Prostate gland (tissue), 2 donors: ENCODE data around the gene ZBTB14. TPM values are rescaled to one million over a fixed set of nuclear protein-coding genes. Genes with fewer than 3 reads are reported as not detected.

Experiments
- DNase-seq: peaks from one replicate; pipeline ENCODE4 v3.0.0-alpha.2; 2019; ENCODE audit warnings: low spot score
- H3K27ac ChIP-seq, 2 donors: fragments of 200-600 bp; sonication (generic); 2 replicates each; pipeline ENCODE4 v1.5.1; 2017 to 2019
- H3K27me3 ChIP-seq: fragments of 200-600 bp; sonication (generic); replicated peaks from 2 replicates; pipeline ENCODE4 v1.5.1; 2019; ENCODE audit not compliant: insufficient read depth
- H3K36me3 ChIP-seq, 2 donors: fragments of 200-600 bp; sonication (generic); 1 replicate in 1 of 2; 2 replicates in 1 of 2; pipeline versions ENCODE4 v1.5.1 to v1.8.1; 2017 to 2019
- H3K4me1 ChIP-seq: fragments of 200-600 bp; sonication (generic); replicated peaks from 2 replicates; pipeline ENCODE4 v1.5.1; 2019
- H3K4me3 ChIP-seq, 2 donors: fragments of 200-600 bp; sonication (generic); 2 replicates each; pipeline ENCODE4 v1.5.1; 2017 to 2019
- H3K9me3 ChIP-seq: fragments of 200-600 bp; sonication (generic); 2 replicates; pipeline ENCODE4 v1.5.1; 2017
- POLR2A ChIP-seq: fragments of 450-650 bp; IDR thresholded peaks from one replicate; pipeline ENCODE4 v1.6.1; 2016; ENCODE audit warnings: antibody characterized with exemption, mild to moderate bottlenecking
- POLR2AphosphoS5 ChIP-seq: sonication (generic); formaldehyde crosslinking; IDR thresholded peaks from one replicate; pipeline ENCODE4 v1.6.1; 2017; ENCODE audit warnings: antibody characterized with exemption
- WGBS: methylation state at CpG from one replicate; pipeline ENCODE4 v1.1.5; 2018; 5-methylcytosine and 5-hydroxymethylcytosine counted together
- intact Hi-C: fragments of 100-400 bp; cut with DNase I; formaldehyde crosslinking; loops from one replicate; pipeline ENCODE4 v1.14.2; 2022
- total RNA-seq, 2 donors: library from RNA; depleted of rRNA; stranded (reverse); fragments of >200 nt; gene quantifications; one replicate each; pipeline ENCODE4 v1.1.0, GENCODE V29; 2016
- TF ChIP-seq, protein P1 (sequence below), 4 experiments: fragments of 200-600 bp in 2 of 4; fragments of 450-650 bp in 2 of 4; sonication (generic) in 2 of 4; IDR thresholded peaks; 1 replicate in 3 of 4; 2 replicates in 1 of 4; pipeline ENCODE4 v1.5.1; 2016 to 2019; ENCODE audit warnings: antibody characterized with exemption in 4 of 4, mild to moderate bottlenecking in 2 of 4, moderate library complexity in 2 of 4

Gene ZBTB14
- total RNA-seq, 2 donors from 2014 or later, result 12.7 to 14.8 TPM

DNA sequence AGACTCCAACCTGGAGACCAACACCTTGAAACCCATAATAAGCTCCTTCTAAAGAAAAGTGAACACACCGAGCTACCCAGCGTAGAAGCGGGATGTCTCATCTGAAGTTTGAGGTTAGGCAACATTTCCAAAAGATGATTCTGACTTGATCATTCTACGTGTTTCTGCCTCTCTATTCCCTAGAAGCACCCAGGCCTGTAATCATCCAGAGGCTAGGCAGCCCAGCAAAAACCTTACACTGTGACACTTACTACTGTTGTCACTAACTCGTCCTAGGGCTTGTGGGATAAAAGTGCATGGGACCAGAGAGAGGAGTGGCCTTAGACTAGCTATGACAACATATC lies 1.4 kb downstream of the ZBTB14 start:
- no peaks in the 10 kb centered on the region for H3K27me3 ChIP-seq
- no peaks in the 10 kb centered on the region for H3K9me3 ChIP-seq
- peak overlapping the region; percentile 83 to 86 for H3K27ac ChIP-seq
- H3K4me1 ChIP-seq, result no peaks in the 10 kb centered on the region
- peak overlapping the region; percentile 71 to 90 for H3K4me3 ChIP-seq
- WGBS, result 61% methylated on average over 5 of the region's 5 CpGs
- intact Hi-C loops, result loop anchor here (10.0 kb wide), 1 partner anchor 1121 kb away; the partner anchor contains the start of gene L3MBTL4
- DNase-seq, result no peak
- H3K36me3 ChIP-seq, result peaks cover 0 to 11% of the 10 kb centered on the region in 2 donors
- TF ChIP-seq POLR2A (no peak), POLR2AphosphoS5 (no peak)
- TF ChIP-seq, protein P1, sequence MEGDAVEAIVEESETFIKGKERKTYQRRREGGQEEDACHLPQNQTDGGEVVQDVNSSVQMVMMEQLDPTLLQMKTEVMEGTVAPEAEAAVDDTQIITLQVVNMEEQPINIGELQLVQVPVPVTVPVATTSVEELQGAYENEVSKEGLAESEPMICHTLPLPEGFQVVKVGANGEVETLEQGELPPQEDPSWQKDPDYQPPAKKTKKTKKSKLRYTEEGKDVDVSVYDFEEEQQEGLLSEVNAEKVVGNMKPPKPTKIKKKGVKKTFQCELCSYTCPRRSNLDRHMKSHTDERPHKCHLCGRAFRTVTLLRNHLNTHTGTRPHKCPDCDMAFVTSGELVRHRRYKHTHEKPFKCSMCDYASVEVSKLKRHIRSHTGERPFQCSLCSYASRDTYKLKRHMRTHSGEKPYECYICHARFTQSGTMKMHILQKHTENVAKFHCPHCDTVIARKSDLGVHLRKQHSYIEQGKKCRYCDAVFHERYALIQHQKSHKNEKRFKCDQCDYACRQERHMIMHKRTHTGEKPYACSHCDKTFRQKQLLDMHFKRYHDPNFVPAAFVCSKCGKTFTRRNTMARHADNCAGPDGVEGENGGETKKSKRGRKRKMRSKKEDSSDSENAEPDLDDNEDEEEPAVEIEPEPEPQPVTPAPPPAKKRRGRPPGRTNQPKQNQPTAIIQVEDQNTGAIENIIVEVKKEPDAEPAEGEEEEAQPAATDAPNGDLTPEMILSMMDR (IDR thresholded peaks at IDR 0.05), result no peak

DNA sequence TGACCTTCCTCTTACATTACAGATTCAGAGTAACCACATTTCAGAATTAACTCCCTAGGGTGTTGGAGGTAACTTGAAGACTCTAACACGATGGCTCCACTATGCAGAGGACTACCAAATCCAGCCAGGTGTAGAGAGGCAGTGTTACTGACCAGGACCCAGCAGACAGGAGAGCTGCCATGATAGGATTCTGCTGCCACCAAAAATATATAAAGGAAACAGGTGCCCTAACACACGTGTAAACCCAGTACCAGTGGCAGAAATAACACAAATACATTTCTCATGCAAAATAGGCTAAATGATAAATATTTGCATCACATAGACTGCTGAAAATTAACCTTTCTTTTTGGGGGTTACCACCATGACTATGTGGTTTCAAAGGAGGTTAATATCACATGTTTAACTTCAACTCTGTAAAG lies 7.0 kb downstream of the ZBTB14 start:
- DNase-seq, result no peak
- Histone ChIP-seq H3K9me3 (no peaks in the 10 kb centered on the region), H3K27ac (no peak overlapping the region), H3K4me1 (no peaks in the 10 kb centered on the region), H3K36me3 (peaks cover 0 to 11% of the 10 kb centered on the region in 2 donors), H3K27me3 (no peaks in the 10 kb centered on the region), H3K4me3 (no peak overlapping the region)
- intact Hi-C loops, result no loop called here
- TF ChIP-seq POLR2A, result no peak
- TF ChIP-seq POLR2AphosphoS5, result no peak
- TF ChIP-seq, protein P1 (IDR thresholded peaks at IDR 0.05), result no peak
- WGBS, result 46% methylated on average over 2 of the region's 2 CpGs

DNA sequence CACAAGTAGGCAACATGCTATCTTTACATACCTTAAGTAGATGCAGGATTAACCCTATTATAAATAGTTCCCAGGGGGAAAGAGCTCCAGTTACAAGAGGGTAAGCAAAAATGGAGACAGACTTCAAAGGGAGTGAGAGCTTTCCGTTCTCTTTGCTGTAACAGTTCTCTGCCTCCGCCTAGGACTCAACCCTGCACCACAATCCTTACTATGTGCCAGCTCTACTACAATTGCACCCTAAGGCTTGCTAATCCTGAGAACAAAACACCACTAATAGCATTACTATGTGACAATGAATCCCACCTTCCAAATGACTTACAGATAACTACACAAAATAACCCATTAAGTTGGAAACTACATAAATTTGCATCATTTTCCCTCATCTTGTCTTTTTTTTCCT lies 7.7 kb downstream of the ZBTB14 start:
- intact Hi-C loops, result no loop called here

DNA sequence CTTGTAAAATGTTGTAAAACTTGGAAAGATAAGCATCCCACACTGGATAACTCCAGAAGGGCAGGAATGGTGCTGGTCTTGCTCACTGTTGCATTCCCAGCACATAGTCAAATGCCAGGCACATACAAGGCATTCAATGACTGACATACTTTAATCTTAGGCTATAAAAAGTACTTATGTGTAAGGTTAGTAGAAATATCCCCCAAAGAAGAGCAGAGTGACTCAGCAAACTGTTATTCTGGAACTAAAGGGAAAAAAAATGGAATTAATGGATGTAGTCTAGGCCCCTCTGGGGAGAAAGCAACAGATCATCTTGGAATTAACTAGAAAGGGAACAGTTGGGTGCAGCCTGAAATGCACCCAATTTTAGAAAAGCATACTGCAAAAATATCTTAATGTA lies 9.0 kb downstream of the ZBTB14 start:
- Histone ChIP-seq H3K36me3 (peaks cover 0 to 9% of the 10 kb centered on the region in 2 donors), H3K27me3 (no peaks in the 10 kb centered on the region), H3K4me3 (no peak overlapping the region), H3K27ac (no peak overlapping the region), H3K9me3 (no peaks in the 10 kb centered on the region), H3K4me1 (no peaks in the 10 kb centered on the region)
- no peak for TF ChIP-seq POLR2A
- TF ChIP-seq, protein P1 (IDR thresholded peaks at IDR 0.05), result no peak
- TF ChIP-seq POLR2AphosphoS5, result no peak
- no peak for DNase-seq
- intact Hi-C loops, result no loop called here

More for the DNA sequence above, 7.7 kb downstream of the ZBTB14 start:
- H3K27ac ChIP-seq, result no peak overlapping the region
- TF ChIP-seq, protein P1 (IDR thresholded peaks at IDR 0.05), result no peak
- no peak for TF ChIP-seq POLR2AphosphoS5
- TF ChIP-seq POLR2A, result no peak
- peaks cover 0 to 11% of the 10 kb centered on the region in 2 donors for H3K36me3 ChIP-seq
- H3K27me3 ChIP-seq, result no peaks in the 10 kb centered on the region
- DNase-seq, result no peak
- H3K4me3 ChIP-seq, result no peak overlapping the region
- H3K9me3 ChIP-seq, result no peaks in the 10 kb centered on the region
- H3K4me1 ChIP-seq, result no peaks in the 10 kb centered on the region
- WGBS, result 59% methylated on average over 2 of the region's 2 CpGs

DNA sequence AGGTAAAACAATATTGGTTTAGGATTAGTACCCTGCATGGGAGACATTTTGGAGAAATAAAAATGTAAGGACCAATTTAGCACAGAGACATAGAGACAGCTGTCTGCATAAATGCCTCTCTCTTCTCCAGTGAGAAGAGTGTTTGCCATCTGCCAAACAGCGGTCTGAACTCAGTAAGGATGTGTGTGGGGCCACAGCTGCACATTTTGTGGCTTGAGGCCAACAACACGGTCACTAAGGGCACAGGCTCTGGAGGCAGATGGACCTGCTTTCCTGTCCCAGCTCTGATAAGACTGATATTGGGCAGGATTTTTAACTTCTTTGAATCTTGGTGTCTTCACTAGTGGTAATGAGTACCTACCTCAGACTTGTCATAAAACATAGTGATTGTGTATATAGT lies 10.2 kb downstream of the ZBTB14 start:
- no peak overlapping the region for H3K4me3 ChIP-seq
- H3K4me1 ChIP-seq, result no peaks in the 10 kb centered on the region
- H3K36me3 ChIP-seq, result no peaks in the 10 kb centered on the region
- TF ChIP-seq POLR2AphosphoS5 (no peak), POLR2A (no peak)
- TF ChIP-seq, protein P1 (IDR thresholded peaks at IDR 0.05), result no peak
- DNase-seq, result no peak
- no peak overlapping the region for H3K27ac ChIP-seq
- no peaks in the 10 kb centered on the region for H3K9me3 ChIP-seq
- H3K27me3 ChIP-seq, result no peaks in the 10 kb centered on the region
- intact Hi-C loops, result no loop called here
- WGBS, result 63% methylated on average over 2 of the region's 2 CpGs
